GM23248 (cell line): ENCODE measurements around the gene CMYA5.

ENCODE experiments used
- EZH2 ChIP-seq: fragments of 200-600 bp; sonication (generic); IDR thresholded peaks from 2 replicates; pipeline ENCODE4 v1.6.1; 2018; ENCODE audit warnings: antibody characterized with exemption, mild to moderate bottlenecking; ENCODE audit not compliant: insufficient read depth, poor library complexity, severe bottlenecking
- EZH2phosphoT487 ChIP-seq: fragments of 200-600 bp; sonication (generic); IDR thresholded peaks from 2 replicates; pipeline ENCODE4 v1.6.1; 2018; ENCODE audit warnings: antibody characterized with exemption, moderate library complexity, mild to moderate bottlenecking, low read depth; ENCODE audit not compliant: insufficient read depth

DNA sequence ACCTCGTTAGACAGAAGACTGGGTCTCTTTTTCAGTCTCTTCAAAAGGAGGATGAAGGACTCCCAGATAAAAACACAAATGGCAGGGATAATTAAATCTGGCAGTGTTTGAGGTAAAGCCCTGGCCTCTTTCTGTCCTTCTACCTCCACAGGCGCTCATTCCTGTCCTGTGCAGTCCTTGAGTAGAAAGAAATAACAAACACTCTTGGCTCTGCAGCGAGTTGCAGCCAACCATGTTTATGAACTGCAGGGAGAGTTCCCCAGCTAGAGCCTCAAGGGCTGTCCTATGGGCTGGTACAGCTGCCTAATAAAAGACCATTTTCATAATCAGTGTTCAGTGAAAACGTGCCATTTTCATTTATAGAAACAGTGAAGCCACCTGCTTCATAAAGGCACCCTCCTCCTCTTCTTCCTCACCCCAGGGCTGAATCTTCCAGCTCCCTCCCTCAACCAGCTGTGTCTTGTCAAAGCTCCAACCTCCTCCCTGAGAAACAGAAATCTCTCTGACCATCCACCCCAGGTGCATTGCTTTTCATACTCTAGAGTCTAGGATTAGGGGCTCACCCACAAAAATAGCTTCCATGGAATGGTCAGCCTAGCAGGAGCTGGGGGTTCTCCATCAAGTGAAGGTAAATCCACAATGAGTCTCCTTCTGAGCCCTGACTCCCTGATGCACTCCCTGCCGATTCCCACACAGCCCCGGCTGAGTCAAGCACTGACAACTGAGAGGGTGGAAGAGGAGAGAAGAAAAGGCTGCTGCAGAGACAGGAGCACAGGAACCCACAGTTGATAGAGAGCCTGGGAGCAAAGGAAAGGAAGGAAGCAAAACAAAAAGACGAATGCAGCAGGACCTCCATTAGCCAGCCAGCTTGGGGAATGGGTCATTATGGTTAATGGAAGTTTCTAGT is 150.7 kb downstream of the CMYA5 start:
- TF ChIP-seq EZH2 = no peak
- TF ChIP-seq EZH2phosphoT487 = no peak
